ENCODE measurements around the gene SS18L1. TPM values are rescaled to one million over a fixed set of nuclear protein-coding genes. Genes with fewer than 3 reads are reported as not detected.

The SS18L1 gene
- total RNA-seq, 6 experiments from 2014 or later = 14.1 to 26.5 (median 23.7) TPM

- no peak overlapping the region for H3K4me3 ChIP-seq
- H3K4me1 ChIP-seq = peaks cover 0 to 4% (median 0%) of the 10 kb centered on the region in 4 donors
- DNase-seq = no peak
- H3K9me3 ChIP-seq = no peaks in the 10 kb centered on the region
- 59% methylated on average over 3 of the region's 29 CpGs for WGBS (ENCODE audit: insufficient coverage, low coverage, low lambda C conversion rate, missing lambda C conversion rate)
- no peaks in the 10 kb centered on the region for H3K36me3 ChIP-seq
- intact Hi-C loops (cut with DNase I) = no loop called here
- no peak overlapping the region for H3K27ac ChIP-seq
- no peak for ATAC-seq
- peaks cover 0 to 13% of the 10 kb centered on the region in 2 donors for H3K27me3 ChIP-seq
- TF ChIP-seq POLR2A (IDR thresholded peaks at IDR 0.05) = no peak
- TF ChIP-seq, protein P1, sequence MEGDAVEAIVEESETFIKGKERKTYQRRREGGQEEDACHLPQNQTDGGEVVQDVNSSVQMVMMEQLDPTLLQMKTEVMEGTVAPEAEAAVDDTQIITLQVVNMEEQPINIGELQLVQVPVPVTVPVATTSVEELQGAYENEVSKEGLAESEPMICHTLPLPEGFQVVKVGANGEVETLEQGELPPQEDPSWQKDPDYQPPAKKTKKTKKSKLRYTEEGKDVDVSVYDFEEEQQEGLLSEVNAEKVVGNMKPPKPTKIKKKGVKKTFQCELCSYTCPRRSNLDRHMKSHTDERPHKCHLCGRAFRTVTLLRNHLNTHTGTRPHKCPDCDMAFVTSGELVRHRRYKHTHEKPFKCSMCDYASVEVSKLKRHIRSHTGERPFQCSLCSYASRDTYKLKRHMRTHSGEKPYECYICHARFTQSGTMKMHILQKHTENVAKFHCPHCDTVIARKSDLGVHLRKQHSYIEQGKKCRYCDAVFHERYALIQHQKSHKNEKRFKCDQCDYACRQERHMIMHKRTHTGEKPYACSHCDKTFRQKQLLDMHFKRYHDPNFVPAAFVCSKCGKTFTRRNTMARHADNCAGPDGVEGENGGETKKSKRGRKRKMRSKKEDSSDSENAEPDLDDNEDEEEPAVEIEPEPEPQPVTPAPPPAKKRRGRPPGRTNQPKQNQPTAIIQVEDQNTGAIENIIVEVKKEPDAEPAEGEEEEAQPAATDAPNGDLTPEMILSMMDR (IDR thresholded peaks at IDR 0.05) = no peak
Measured at GRCh38 chr20:62215020-62215990, 71.7 kb downstream of the SS18L1 start.

- intact Hi-C loops (cut with DNase I) = no loop called here
- H3K4me1 ChIP-seq = peaks cover 0 to 9% (median 0%) of the 10 kb centered on the region in 4 donors
- no peaks in the 10 kb centered on the region for H3K9me3 ChIP-seq
- ATAC-seq = no peak
- H3K27me3 ChIP-seq = peaks cover 0 to 13% of the 10 kb centered on the region in 2 donors
- H3K27ac ChIP-seq = no peak overlapping the region
- WGBS (ENCODE audit: insufficient coverage, low coverage, low lambda C conversion rate, missing lambda C conversion rate) = 93% methylated on average over 3 of the region's 40 CpGs
- no peaks in the 10 kb centered on the region for H3K36me3 ChIP-seq
- H3K4me3 ChIP-seq = no peak overlapping the region
- no peak for TF ChIP-seq POLR2A (IDR thresholded peaks at IDR 0.05)
- TF ChIP-seq, protein P1 (IDR thresholded peaks at IDR 0.05) = no peak
- DNase-seq = no peak
Measured at GRCh38 chr20:62215991-62216635, 72.5 kb downstream of the SS18L1 start.

DNA sequence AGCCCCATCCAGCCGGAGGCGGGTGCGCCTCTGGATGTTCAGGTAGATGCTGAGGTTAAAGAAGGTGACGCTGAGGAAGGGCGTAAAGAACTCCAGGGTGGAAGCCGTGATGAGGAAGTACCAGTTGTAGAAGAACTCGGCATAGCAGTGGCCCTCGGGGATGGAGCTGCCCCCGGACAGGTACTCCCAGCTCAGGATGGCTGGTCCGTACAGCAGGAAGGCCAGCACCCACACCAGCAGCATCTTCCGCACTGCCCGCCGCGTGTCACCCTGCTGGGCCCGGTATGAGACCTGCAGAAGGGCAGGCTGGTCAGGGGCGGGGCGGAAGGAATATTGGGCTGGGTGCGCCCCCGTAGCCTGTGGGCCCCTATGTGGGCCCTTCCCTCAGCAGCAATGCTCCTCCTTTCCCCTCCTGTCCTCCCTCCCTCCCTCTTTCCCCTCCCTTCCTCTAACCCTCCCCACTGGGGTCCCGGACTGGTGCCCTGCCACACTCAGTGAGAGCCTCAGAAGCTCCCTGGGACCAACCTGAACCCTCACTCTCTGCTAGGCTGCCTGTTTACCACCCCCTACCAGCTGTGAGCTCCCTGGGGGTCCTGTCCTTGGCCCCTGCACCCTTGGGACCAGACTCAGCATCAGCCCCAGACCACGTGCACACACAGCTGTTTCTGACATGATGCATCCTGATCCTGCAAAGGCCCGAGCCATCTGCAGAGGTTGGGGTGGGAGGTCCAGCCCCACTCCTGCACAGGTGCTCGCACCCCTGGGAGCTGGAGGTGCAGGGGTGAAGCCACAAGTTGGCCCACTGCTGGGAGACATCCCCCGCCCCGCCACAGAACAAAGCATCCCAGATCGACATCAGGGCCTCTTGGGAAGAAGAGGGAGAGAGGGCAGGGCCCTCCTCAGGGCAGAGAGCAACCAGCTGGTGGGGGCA, 73.3 kb downstream of the SS18L1 start:
- H3K36me3 ChIP-seq = no peaks in the 10 kb centered on the region
- no peak overlapping the region for H3K4me3 ChIP-seq
- H3K9me3 ChIP-seq = no peaks in the 10 kb centered on the region
- intact Hi-C loops (cut with DNase I) = no loop called here
- H3K27ac ChIP-seq = no peak overlapping the region
- ATAC-seq (no peak), DNase-seq (no peak)
- H3K4me1 ChIP-seq = peaks cover 0 to 9% (median 0%) of the 10 kb centered on the region in 4 donors
- 18% methylated on average over 2 of the region's 26 CpGs for WGBS (ENCODE audit: insufficient coverage, low coverage, low lambda C conversion rate, missing lambda C conversion rate)
- no peak for TF ChIP-seq POLR2A (IDR thresholded peaks at IDR 0.05)
- TF ChIP-seq, protein P1 (IDR thresholded peaks at IDR 0.05) = no peak
- H3K27me3 ChIP-seq = peaks cover 0 to 13% of the 10 kb centered on the region in 2 donors

All from right lobe of liver (tissue), 6 donors.